Measurements from ENCODE around the gene TRUB1.

DNA sequence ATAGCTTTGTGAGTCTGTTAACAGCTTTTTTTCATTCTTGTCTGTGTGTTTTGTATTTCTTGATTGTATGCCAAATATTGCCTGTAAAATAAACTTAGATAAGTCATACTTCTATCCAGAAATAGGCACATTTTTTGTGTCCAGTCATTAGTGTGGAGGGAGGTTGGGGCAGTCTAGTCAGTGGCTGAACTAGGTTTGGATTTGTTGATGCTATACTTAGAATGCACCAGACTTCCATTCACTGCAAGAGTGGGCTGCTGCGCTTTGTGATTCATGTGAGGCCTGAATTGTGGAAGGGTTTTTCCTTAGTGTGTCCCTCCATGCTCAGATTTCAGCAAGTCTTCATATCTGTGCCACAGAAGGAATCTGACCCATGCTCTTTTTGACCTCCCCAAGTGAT, 50.0 kb downstream of the TRUB1 start:
- TF ChIP-seq CTCF (conservative IDR thresholded peaks at IDR 0.05): no peak
- no peak for TF ChIP-seq EZH2 (IDR thresholded peaks at IDR 0.05; ENCODE audit: low read depth)

Measured in PC-9 (cell line).